SU-DHL-6 (cell line): ENCODE data around the gene APOL6.
A peak's percentile ranks its signal among the peaks of the same experiment; 100 is the strongest.

Experiments
- H2AFZ ChIP-seq: fragments of 200-600 bp; sonication (generic); 2 replicates; pipeline ENCODE4 v1.6.1; 2014; ENCODE audit warnings: low read depth, mild to moderate bottlenecking, moderate library complexity, mixed read lengths, antibody characterized with exemption, low read length; ENCODE audit not compliant: severe bottlenecking
- H3F3A ChIP-seq: fragments of 200-600 bp; shearing (Covaris generic); 2 replicates; pipeline ENCODE4 v1.6.0; 2016; ENCODE audit warnings: antibody characterized with exemption, mild to moderate bottlenecking; ENCODE audit not compliant: insufficient read depth
- H3K27ac ChIP-seq: fragments of 200-600 bp; sonication (generic); 2 replicates; pipeline ENCODE4 v1.5.1; 2016; ENCODE audit warnings: low read depth, mild to moderate bottlenecking, low read length, moderate library complexity, mixed read lengths
- H3K27me3 ChIP-seq: fragments of 200-600 bp; sonication (generic), shearing (Covaris generic); 2 replicates; pipeline ENCODE4 v1.6.0; 2014; ENCODE audit warnings: mild to moderate bottlenecking, low read length
- H3K36me3 ChIP-seq: fragments of 200-600 bp; sonication (generic); 2 replicates; pipeline ENCODE4 v1.6.1; 2014; ENCODE audit warnings: mild to moderate bottlenecking, low read length, mixed read lengths
- H3K4me2 ChIP-seq: fragments of 300-600, 200-600 bp; shearing (Covaris generic), sonication (generic); 2 replicates; pipeline ENCODE4 v1.6.0; 2014; ENCODE audit warnings: low read length, low read depth, mild to moderate bottlenecking; ENCODE audit not compliant: poor library complexity, severe bottlenecking
- H3K4me3 ChIP-seq: fragments of 200-600 bp; sonication (generic); 2 replicates; pipeline ENCODE4 v1.5.1; 2014; ENCODE audit warnings: antibody characterized with exemption, low read length, mild to moderate bottlenecking, mixed read lengths; ENCODE audit not compliant: insufficient read depth, poor library complexity, severe bottlenecking
- H3K79me2 ChIP-seq: fragments of 200-600 bp; sonication (generic); 2 replicates; pipeline ENCODE4 v1.6.1; 2014; ENCODE audit warnings: mild to moderate bottlenecking, low read length, moderate library complexity; ENCODE audit not compliant: insufficient read depth
- H3K9ac ChIP-seq: fragments of 200-600 bp; sonication (generic); 2 replicates; pipeline ENCODE4 v1.7.0; 2014; ENCODE audit warnings: mild to moderate bottlenecking, low read length
- H3K9me2 ChIP-seq: fragments of 200-600 bp; sonication (generic); replicated peaks from 2 replicates; pipeline ENCODE4 v1.6.1; 2014; ENCODE audit warnings: low read length; ENCODE audit not compliant: insufficient read depth
- H3K9me3 ChIP-seq: fragments of 200-600 bp; sonication (generic); 2 replicates; pipeline ENCODE4 v1.6.1; 2014; ENCODE audit warnings: low read length, mixed read lengths; ENCODE audit not compliant: insufficient read depth
- H4K20me1 ChIP-seq: fragments of 200-600 bp; sonication (generic); 2 replicates; pipeline ENCODE4 v1.6.1; 2014; ENCODE audit warnings: low read depth, mild to moderate bottlenecking, antibody characterized with exemption, low read length, moderate library complexity, mixed read lengths
- CTCF ChIP-seq: fragments of 200-600 bp; sonication (generic); IDR thresholded peaks from one replicate; pipeline ENCODE4 v1.5.1; 2017; ENCODE audit warnings: antibody characterized with exemption, mild to moderate bottlenecking, low read length, moderate library complexity; ENCODE audit not compliant: insufficient read depth, poor library complexity, severe bottlenecking
- EZH2phosphoT487 ChIP-seq: fragments of 200-600 bp; sonication (generic), shearing (Covaris generic); conservative IDR thresholded peaks from 2 replicates; pipeline ENCODE4 v1.6.1; 2018; ENCODE audit warnings: mild to moderate bottlenecking, antibody characterized with exemption, low read length, moderate library complexity, mixed read lengths

The APOL6 gene

GRCh38 chr22:35631597-35631996 is 16.6 kb upstream of the APOL6 start:
- TF ChIP-seq CTCF (peak; percentile 65), EZH2phosphoT487 (no peak)
- Histone ChIP-seq H3K27me3 (no peaks in the 10 kb centered on the region), H3K9ac (no peak overlapping the region), H4K20me1 (no peaks in the 10 kb centered on the region), H2AFZ (no peak overlapping the region), H3K4me2 (no peak overlapping the region), H3K4me3 (no peak overlapping the region), H3K79me2 (no peaks in the 10 kb centered on the region), H3K36me3 (no peaks in the 10 kb centered on the region), H3K9me2 (no peaks in the 10 kb centered on the region), H3F3A (no peaks in the 10 kb centered on the region), H3K27ac (no peak overlapping the region), H3K9me3 (no peaks in the 10 kb centered on the region)

GRCh38 chr22:35632935-35633334 is 15.3 kb upstream of the APOL6 start:
- H3K9me2 ChIP-seq = no peaks in the 10 kb centered on the region
- H3K36me3 ChIP-seq = no peaks in the 10 kb centered on the region
- no peak overlapping the region for H3K9ac ChIP-seq
- no peak overlapping the region for H3K4me3 ChIP-seq
- no peak overlapping the region for H2AFZ ChIP-seq
- no peak overlapping the region for H3K4me2 ChIP-seq
- no peaks in the 10 kb centered on the region for H3K27me3 ChIP-seq
- H4K20me1 ChIP-seq = no peaks in the 10 kb centered on the region
- no peaks in the 10 kb centered on the region for H3K79me2 ChIP-seq
- no peaks in the 10 kb centered on the region for H3F3A ChIP-seq
- no peaks in the 10 kb centered on the region for H3K9me3 ChIP-seq
- TF ChIP-seq EZH2phosphoT487 (no peak), CTCF (no peak)
- H3K27ac ChIP-seq = no peak overlapping the region

DNA sequence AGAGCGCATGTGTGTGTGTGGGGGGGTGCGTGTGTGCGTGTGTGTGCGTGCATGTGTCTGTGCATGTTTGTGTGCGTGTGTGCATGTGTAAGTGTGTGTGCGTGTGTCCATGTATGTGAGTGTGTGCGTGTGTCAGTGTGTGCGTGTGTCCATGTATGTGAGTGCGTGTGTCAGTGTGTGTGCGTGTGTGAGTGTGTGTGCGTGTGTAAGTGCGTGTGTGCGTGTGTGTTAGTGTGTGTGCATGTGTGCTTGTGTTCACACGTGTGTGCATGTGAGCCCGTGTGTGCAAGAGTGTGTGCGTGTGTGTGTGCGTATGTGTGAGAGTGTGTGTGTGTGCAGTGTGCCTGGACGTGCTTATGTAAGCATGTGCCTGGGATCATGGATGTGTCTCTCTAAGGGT is 14.7 kb upstream of the APOL6 start:
- Histone ChIP-seq H3K79me2 (no peaks in the 10 kb centered on the region), H3K27me3 (no peaks in the 10 kb centered on the region), H3K9me2 (no peaks in the 10 kb centered on the region), H3K4me3 (no peak overlapping the region), H2AFZ (no peak overlapping the region), H3K9ac (no peak overlapping the region), H3K27ac (no peak overlapping the region), H3K9me3 (no peaks in the 10 kb centered on the region), H4K20me1 (no peaks in the 10 kb centered on the region), H3F3A (no peaks in the 10 kb centered on the region), H3K4me2 (no peak overlapping the region), H3K36me3 (no peaks in the 10 kb centered on the region)
- no peak for TF ChIP-seq EZH2phosphoT487
- no peak for TF ChIP-seq CTCF
